ENCODE measurements around the gene DLG2. TPM values are rescaled to one million over a fixed set of nuclear protein-coding genes. Genes with fewer than 3 reads are reported as not detected.

Gene DLG2
- polyA plus RNA-seq, 1 donor = 14.7 TPM

DNA sequence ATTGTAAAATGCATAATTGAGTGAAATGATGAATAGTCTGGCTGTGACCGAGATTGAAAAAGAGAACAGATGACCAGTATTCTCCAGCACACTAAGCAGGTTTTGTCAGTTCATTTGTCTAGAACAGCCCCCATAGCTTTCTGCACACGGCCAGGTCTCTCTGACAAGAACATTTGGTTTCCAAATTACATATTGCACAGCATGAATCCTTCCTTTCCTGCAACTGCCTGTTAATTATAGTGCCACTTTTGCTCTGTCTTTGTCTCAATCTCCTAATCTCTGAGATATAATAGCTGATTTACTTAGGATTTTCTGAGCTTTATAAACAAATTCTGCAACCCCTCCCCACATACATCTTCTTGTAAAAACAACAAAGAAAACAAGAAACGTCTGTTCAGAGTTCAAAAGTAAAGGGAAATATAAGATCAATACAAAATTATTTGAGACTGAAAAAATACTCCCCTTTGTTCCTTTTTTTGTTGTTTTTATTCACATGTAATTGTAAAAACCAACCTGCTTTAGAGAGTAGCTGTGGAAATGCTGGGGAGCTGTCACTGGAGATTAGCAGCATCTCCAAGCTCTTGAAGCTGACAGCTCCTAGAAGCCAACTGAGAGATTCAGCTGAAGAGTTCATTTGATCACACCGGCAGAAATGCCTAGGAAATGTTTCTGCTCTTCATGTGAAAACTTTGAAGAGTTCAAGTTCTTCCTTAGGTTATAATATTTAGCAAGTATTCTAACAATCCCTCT is 998.1 kb downstream of the DLG2 start:
- no peak for DNase-seq

DNA sequence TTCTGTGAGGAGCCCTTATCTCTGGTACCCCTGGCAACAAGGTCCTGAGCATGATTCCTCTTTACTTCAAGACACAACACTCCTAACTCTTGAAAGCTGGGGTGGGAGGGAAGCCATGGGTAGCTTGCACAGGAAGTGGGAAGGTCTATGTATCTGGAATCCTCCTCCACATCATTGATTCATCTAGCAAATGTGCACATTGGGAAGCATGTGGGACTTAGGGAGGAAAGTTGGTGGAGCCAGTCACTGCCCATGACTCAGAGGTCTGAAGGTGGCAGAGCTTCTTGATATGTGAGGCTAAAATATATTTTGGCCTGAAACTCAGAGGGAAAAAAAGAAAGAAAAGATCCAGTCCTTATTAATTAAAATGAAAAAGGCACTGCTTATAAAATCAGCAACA is 1000.9 kb downstream of the DLG2 start:
- no peak for DNase-seq

DNA sequence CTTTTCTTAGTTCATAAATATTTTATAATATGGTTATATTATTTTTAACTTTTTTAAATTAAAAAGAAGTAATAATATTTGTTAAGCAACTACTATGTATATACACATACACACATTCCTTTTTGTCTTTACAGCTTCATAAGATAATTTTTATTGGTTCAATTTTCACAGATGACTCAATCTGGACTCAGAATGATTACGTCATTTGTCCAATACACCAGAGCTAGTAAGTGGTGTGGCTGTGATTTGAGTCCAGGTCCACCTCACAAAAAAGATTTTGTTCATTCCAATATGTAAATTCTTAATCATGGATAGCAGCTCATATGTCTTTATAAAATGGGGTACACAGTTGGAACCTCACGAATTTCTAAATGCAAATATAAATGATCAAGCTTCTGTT is 1014.5 kb downstream of the DLG2 start:
- DNase-seq = no peak

DNA sequence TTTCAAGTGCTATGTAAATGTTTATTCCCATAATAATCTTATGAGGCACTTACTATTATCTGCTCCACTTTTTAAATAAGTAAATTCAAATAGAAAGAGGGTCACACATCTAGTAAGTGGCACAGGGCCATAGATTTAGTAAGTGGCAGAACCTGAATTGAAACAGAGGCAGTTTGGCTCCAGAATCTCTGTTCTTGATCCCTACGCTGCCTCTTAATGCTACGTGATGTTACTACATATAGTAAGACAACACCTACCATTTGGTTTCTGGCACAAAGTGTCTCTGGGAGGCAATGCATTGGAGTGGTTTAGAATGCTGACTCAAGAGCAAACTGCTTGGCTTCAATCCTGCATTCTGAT is 1018.3 kb downstream of the DLG2 start:
- DNase-seq = no peak

DNA sequence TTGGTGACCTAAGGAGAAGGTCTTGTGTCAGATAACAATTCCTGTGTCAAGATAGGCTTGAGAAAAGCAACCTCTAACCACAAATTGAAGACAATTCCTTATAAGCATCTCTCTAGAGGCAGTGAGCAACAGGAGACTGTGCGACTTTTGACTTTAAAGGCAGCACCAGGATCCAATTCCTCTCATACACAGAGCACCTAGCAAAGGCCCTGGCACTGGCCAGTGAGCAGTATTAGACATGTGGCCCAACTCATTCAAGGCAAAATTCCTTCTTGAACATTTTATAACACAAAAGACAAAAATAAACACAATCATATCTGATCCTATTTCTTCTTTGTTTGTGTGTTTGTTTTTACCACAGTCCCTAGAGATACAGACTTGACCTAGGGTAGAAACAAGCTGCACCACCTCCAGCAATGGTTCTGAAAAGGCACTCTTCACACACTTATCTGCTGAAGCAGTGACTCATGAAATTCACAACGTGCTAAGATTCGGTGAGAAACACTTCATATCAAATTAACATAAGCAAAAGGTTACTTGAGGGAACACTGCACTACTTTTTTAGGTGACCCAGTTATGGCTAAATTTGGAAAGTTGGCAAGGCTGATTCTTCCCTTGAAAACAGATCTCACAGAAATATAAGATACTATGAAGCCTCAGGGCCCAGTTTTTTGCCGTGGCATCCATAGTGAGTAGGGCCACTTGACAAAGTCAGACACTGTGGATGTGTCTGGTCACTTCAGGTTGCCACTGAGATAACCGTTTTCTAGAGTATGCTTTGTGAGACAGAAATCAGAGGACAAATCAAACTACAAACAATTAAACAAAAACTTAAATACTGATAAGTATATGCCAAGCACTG is 1018.9 kb downstream of the DLG2 start:
- DNase-seq = no peak

DNA sequence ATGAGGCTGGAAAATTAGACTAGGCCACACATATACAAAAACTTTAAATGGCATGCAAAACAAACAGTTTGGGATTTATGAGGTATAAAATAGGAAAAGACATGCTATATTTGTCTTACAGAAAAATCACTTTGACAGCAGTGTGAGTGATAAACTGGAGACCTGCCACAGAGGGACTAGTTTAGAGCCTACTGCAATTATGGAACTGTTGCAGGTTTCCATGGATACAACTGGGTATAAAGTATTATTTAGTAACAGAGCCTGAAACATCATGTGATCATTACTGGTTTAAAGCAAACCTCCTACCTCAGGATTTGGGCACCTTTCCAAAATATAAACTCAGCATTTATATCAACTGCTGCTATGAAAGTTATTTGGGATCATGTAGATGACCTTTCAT is 1032.5 kb downstream of the DLG2 start:
- DNase-seq = no peak

DNA sequence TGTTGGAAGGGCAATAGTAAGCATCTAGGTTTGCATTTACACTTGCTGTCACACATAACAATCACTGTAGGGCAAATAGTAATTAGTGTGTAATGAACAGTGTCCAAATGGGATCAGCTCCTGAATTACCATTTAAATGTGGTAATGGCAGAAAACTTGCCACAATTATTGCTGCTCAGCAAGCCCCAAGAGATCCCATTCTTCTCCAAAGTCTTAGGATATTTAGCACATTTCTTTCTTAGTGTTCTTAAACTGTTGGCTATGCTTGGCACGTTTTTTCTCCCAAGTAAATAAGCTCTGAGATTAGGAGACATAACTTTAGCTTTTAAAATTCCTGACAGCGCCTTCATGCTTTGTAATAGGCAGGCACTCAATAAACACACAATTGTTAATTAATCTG is 1037.0 kb downstream of the DLG2 start:
- no peak for DNase-seq

DNA sequence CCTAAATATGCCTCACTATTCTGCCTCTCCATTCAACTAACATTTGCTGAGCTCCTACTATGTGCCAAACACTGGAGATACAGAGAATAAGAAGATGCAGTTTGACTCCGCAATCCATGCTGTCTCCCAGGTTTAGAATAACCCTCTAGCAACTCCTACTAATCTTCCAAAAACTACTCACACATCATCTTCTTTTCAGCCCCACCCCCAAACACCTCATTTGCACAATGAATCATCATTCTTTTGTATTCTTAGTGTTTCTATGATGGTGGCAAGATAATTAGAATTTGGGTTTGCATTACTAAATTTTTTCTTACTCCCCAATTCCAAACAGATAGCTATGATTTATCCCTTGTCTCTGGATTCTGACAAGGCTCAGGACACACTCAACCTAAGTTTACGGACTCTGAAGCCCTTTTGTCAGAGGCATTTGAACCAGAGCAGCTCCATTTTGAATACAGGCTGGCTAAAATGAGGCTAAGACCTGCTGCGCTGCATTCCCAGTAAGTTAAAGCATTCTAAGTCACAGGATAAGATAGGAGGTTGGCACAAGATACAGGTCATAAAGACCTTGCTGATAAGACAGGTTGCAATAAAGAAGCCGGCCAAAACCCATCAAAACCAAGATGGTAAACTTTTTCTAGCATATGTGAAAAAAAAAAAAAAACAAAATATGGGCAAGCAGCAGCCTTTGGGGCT is 1038.9 kb downstream of the DLG2 start:
- no peak for DNase-seq

DNA sequence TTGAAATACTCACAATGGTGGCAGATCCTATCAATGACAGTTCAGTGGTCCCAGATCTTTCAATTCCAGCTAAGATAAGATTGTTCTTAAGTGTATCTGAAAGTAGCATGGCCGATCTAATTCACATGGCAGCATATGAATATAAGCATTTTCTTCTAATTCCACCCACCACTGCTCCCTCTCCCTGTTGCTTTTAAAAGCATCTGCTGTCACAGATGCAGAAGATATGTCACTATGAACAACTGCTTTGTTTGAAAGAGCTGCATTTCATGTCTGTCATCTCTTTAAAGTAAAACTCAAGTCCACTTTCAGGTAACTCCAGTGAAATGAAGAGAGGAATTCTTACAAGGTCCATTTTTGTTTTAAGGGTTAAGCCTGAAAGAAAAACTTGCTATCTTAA is 1044.0 kb downstream of the DLG2 start:
- DNase-seq = no peak

DNA sequence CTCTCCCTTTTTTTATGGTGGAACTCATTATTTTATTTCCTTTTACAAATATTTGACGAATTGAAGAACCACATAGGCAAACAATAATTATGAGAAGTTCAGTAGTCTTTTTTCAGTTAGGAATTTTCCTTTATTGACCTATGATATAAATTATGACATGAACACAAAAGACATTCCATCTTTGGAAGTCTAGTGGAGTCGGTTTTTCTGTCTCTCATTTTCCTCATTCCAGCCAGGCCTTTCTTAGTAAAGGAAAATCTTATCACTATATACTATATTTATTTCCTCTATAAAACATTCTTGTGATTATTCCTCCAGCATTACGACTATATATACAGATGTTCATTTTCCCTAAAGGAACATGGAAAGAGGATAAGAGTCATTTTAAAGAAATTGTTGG is 1046.1 kb downstream of the DLG2 start:
- DNase-seq = no peak

DNA sequence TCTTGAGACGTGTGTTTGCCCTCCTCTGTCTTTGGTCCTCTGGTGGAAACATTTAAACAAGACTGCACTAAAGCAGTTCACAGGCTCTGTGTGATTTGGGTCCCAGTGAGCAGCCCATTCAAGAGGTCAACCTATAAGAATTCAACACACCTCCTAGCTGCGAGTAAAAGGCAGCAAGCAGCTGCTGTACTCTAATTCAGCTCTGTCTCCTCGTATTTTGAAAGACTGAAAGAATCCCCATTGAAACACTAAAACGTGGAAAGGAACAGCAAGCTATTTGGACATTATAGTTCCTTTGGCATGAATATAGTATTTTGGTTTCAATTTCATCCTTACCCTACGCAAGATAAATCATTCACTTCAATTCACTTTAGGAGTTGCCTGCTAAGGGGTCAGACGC is 1046.7 kb downstream of the DLG2 start:
- no peak for DNase-seq

DNA sequence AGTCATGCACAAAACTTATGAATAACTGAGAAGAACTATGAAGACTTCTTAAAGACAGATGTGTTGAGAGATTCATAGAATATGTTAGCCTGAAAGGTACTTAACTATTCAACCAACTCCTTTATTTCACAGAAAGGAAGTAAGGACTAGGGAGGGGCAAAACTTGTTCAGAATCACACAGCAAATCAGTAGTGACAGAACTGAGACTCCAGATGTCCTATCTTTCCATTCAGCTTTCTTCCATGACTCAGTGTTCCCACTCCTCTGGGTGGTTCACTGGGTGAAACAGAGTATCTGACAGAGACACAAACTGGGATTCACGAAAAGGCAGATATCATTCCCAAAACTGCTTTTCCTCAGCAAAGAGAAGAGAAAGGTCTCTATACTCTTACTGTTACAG is 1053.3 kb downstream of the DLG2 start:
- no peak for DNase-seq

DNA sequence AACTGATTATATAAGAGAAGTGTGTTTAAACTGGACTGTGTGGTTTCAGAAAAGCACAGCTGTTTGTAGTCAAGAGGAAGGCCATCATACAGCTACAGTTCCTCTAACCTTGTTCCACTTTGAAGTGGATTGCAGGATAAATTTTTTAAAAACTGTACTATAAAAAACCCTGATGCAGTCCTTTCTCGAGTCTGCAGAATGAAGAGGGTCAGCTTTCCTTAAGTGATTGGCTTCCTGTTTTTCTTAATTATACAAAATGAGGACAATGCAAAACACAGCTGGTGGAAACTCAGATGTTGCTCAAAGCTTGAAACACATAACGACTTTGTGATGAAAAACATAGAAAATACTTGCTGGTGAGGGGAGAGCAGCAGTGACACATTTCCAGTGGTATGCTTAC is 1060.5 kb downstream of the DLG2 start:
- DNase-seq = no peak

DNA sequence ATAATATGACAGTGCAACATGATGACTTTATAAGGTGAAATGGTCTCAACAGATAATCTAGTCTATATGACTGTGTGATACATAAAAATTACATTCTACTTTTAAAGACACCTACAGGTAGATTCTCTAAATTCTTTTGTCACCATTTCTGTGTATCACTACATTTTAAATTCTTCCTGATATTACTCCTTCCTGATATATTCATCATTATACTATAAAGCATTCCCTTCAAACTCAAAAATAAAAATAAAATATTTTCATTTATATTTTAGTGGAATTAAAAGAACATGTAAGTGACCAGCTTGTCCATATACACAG is 1062.3 kb downstream of the DLG2 start:
- no peak for DNase-seq

DNA sequence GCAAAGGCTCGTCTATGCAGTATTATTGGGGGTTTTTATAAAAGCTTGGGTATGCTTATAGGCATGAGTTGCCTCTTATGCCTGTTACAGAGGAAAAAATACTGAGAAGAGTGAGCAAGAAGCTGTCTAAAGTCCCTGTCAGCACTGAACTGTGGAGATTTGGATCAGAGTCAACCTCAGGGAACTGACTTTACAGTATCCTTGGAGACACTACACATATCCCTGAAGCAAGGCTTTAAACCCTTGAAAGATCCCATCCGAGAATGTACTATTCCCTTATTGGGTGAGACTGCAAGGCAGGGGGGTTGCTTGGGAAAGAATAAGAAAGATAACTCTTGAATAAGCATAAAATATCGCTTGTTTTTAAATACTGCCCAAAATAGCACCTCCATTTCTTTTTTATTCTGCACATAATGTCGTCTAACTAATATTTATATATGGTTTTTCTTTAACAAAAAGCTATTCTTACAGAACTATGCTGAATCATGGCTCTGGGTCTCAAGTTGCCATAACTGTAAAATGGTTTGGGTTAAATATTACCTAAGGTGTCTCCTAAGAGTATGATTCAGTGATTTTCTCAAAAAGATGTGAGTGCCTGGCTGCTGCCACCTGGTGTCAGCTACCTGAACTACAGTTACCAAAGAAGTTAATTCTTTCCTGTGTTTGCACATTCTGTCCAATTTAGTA is 1062.8 kb downstream of the DLG2 start:
- DNase-seq = peak; percentile 6

DNA sequence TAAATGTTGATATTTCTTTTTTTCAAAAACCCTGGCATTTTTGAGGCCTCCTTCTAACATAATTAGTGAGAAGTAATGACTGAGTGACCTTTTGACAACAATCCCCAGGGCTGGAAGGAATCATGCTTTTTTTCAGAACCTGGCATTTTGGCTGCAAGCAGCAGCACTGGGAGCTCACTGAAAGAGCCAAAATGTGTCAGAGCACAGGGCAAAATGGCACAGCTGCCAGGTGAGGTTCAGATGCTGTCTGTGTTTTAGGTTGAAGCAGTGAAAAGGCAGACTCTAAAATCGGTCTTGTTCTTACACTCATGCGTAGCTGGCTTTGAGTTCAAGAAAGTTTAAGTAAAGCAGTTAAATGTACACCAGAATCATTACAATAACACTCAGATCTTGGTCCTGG is 1063.8 kb downstream of the DLG2 start:
- DNase-seq = no peak

DNA sequence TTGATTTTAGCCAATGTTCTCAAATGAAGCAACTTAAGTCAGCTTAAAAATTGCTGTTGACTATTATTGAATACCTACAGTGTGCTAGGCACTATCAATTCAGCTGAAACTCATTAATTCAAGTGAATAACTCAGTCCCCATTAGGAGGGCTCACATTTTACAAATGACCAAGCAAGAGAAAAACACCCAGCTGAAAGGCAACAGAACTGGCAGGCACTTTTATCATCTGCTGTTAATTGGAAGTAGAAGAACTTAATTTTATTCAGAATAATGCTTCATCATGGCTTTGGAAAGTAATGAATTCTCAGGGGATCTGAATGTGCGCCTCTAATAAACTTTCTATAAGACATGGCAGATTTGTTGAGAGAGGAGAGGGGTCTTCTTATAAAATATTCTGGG is 1066.9 kb downstream of the DLG2 start:
- DNase-seq = no peak

DNA sequence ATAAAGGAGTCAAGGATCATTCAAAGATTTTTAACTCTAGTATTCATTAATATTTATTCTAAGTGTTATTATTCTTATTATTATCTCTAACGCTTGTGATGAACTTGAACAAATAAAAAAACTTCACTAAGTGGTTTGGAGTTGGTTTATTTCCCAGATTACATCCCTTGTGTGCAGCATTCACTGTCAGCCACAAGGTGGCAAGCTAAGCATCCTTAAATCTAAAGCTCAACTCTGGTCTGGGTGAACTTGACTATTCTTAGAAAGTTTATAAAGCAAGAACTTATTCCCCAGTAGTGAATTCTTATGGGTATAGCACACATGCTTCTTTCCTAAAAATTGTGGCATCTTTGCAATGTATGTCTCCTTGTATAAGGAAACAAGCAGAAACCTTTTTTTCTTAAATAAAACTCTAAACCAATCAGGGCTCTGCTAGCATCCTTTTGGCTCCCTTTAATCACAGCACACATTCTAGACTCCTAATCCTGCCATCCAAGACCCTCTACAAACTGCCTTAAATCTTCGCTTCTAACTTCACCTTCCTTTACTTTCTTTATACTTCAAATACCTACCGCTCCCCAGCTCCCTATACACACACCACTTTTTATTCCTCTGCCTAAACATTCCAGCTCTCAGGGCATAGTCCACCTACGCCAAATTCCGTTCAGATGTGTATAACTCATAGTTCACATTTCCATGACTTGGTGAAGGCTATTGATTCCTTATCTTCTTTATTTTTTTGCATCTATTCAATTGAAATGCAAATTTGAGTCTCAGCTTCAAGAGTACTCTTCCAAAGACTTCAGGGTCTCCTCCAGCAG is 1068.8 kb downstream of the DLG2 start:
- DNase-seq = peak; percentile 29

DNA sequence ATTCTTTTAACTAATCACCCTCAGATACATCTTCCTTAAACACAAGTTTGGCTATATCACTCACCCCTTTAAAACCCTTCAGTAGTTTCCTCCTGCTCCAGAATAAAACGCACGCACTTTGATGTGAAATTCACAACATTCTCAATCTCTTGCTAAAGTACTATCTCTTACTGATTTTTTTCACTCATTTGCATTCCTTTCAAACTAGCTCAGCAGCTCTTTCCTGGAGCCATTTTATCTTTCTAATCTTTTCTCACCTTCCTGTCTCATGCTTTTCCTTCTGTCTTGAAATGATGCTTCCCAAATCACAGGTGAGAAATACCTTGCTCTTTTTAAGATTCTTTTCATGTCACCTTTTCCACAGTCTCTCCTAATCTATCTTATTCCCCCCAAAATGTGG is 1074.4 kb downstream of the DLG2 start:
- no peak for DNase-seq

DNA sequence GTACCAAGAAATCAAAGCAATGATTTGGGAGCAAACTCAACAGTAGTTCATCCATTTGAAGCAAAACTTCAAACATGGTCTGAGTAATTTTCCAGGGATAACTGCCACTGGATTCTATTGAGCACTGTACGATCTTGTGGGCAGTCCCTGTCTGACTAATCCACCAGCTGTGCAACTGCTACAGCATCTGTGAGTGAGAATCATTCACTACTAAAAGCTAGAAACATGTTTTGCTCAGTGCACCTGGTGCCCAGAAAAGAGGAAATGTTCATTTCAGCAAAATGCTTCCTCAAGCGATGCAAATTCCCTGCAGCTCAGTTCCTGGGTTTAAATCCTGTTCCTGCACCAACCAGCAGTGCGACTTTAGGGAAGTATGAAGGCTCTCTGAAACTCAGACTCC is 1077.9 kb downstream of the DLG2 start:
- peak; percentile 11 for DNase-seq

DNA sequence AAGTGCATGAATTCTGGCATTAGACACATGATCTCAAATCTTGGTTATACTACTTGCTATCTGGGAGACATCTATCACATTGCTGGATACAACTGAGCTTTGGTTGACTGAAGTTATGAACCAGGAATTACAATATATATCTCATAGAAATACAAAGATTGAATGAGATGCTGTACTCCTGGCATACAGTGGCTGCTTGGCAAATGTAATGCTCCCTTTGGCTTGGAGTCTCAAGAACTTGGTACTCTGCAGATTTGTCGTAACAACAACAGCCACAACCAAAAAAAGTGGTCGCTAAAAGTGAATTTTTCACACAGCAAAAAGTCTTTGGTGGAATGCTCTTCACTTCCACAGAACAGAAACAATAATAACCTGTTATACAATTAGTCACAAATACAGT is 1082.6 kb downstream of the DLG2 start:
- DNase-seq = no peak
